ENCODE measurements around the gene POLG. TPM values are rescaled to one million over a fixed set of nuclear protein-coding genes. Genes with fewer than 3 reads are reported as not detected.

Gene POLG
- total and polyA plus RNA-seq, 7 donors: 32.6 to 64.5 (median 52.7) TPM

DNA sequence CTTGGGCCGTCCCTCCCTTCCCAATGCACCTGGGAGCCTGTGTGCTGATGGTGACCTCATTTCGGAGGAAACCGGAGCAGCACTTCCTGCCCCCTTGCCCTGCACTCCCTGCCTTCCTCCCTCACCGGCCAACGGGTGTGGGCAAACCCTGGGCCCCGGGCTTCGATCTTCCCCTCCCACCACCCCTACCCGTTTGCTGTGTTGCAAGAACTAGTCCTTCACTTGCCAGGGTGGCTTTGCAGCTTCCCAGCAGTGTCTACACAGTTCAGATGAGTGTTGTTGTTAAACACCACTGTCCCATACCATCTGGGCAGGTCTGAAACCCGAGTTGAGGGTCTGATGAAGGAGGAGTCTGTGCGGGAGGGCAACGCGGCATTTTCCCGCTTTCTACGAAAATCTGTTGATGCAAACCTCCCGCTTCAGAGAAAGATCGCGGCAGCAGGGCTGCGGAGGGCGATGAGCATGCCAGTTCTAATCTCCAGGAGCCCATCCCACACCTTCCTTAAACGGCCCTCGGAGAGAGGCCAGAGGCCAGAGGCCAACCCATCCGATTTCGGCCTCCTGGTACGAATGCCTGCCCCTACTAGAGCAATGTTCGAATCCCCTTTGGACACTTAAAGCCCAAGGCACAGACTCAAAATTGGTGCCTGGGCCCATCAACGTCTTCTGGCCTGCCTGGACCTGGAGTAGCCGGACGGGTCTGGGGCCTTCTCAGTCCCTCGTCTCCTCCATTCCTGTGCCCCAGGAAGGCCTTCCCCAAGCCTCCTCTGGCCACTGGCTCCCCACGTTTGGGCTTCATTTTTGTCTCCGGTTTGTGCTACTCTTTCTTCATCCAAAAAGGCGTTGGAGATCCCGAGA lies 35.7 kb upstream of the POLG start:
- TF ChIP-seq, protein P1, sequence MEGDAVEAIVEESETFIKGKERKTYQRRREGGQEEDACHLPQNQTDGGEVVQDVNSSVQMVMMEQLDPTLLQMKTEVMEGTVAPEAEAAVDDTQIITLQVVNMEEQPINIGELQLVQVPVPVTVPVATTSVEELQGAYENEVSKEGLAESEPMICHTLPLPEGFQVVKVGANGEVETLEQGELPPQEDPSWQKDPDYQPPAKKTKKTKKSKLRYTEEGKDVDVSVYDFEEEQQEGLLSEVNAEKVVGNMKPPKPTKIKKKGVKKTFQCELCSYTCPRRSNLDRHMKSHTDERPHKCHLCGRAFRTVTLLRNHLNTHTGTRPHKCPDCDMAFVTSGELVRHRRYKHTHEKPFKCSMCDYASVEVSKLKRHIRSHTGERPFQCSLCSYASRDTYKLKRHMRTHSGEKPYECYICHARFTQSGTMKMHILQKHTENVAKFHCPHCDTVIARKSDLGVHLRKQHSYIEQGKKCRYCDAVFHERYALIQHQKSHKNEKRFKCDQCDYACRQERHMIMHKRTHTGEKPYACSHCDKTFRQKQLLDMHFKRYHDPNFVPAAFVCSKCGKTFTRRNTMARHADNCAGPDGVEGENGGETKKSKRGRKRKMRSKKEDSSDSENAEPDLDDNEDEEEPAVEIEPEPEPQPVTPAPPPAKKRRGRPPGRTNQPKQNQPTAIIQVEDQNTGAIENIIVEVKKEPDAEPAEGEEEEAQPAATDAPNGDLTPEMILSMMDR (IDR thresholded peaks at IDR 0.05): no peak
- 10 to 11% (median 10%) methylated on average over 33 of the region's 33 CpGs for WGBS, 3 donors
- Histone ChIP-seq H3K36me3 (ENCODE audit: insufficient read depth in 1 of 2, low read depth in 1 of 2) (no peaks in the 10 kb centered on the region), H3K4me3 (no peak overlapping the region), H3K27me3 (ENCODE audit: insufficient read depth in 3 of 3, low read length in 2 of 3) (peaks cover 0 to 100% (median 46%) of the 10 kb centered on the region in 3 donors), H3K4me1 (peaks cover 2% of the 10 kb centered on the region), H3K9me3 (no peaks in the 10 kb centered on the region), H3K27ac (no peak overlapping the region)
- ATAC-seq: no peak
- DNase-seq: no peak
- intact Hi-C loops (cut with DNase I): no loop called here

DNA sequence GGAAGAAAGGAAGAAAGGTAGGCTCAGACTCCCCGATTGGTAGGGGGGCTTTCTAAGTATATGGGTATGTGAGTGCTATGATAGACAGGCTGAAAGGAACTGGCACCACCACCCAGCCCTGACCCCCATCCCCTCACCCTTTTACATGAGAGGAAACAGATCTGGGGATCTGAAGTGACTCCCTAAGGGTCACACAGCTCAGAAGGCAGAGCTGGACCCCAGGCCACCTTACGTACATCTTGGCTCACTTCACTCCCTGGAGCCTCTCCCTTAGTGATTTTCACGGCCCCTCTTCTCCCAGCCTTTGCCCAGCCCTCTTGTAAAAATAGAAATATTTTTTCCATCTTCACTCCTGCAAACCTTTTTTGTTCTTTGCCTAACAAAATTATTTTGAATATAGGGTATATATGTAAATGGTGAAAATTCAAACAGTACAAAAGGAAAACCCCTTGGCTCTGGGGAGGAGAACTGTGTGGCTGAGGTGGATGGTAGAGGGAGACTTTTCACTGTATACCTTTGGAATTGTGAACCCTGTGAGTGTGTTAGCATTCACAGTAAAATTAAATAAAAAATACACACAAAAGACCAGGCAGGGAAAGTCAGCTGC lies 34.8 kb upstream of the POLG start:
- 15 to 20% (median 17%) methylated on average over 3 of the region's 3 CpGs for WGBS, 3 donors
- H3K27ac ChIP-seq: no peak overlapping the region
- peaks cover 2% of the 10 kb centered on the region for H3K4me1 ChIP-seq
- no peaks in the 10 kb centered on the region for H3K9me3 ChIP-seq
- no peak overlapping the region for H3K4me3 ChIP-seq
- intact Hi-C loops (cut with DNase I): no loop called here
- ATAC-seq: no peak
- TF ChIP-seq, protein P1 (IDR thresholded peaks at IDR 0.05): no peak
- peaks cover 0 to 100% (median 51%) of the 10 kb centered on the region in 3 donors for H3K27me3 ChIP-seq (ENCODE audit: insufficient read depth in 3 of 3, low read length in 2 of 3)
- DNase-seq: no peak
- no peaks in the 10 kb centered on the region for H3K36me3 ChIP-seq (ENCODE audit: insufficient read depth in 1 of 2, low read depth in 1 of 2)

DNA sequence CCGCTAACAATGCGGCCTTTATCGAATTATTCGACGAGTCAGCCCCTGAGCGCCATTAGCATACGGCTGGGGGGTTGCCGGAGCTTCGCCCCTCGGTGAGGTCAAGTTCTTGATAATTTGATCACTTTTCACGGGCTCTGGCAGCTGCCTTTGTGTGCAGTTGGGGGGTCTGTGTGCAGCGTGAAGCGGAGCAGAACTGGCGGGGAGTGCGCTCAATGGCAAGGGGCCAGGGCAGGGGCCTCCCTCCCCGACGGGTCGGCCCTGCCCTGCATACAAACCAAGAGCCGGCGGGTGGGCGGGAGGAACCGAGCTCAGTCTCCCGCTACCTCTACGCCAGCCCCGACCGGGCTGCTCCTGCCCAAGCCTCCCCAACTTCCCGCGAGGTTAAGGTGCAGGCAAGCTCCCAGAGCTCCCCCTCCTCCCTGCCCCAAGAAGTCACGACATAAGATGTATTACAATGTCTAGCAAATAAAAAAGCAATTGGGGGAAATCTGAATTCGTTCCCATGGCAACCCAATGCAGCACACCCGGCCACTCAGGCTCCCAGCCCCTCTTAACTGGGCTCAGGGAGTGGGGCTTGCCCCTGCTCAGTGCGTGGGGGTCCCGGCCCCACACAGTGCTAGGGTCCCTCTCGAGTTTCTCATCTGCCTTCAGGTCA lies 34.1 kb upstream of the POLG start:
- H3K27ac ChIP-seq: no peak overlapping the region
- ATAC-seq (no peak), DNase-seq (no peak)
- H3K4me3 ChIP-seq: no peak overlapping the region
- WGBS, 3 donors: 1 to 2% (median 1%) methylated on average over 34 of the region's 34 CpGs
- peaks cover 0 to 100% (median 51%) of the 10 kb centered on the region in 3 donors for H3K27me3 ChIP-seq (ENCODE audit: insufficient read depth in 3 of 3, low read length in 2 of 3)
- TF ChIP-seq, protein P1 (IDR thresholded peaks at IDR 0.05): no peak
- H3K36me3 ChIP-seq (ENCODE audit: insufficient read depth in 1 of 2, low read depth in 1 of 2): no peaks in the 10 kb centered on the region
- H3K9me3 ChIP-seq: no peaks in the 10 kb centered on the region
- intact Hi-C loops (cut with DNase I): no loop called here
- H3K4me1 ChIP-seq: peaks cover 2% of the 10 kb centered on the region

DNA sequence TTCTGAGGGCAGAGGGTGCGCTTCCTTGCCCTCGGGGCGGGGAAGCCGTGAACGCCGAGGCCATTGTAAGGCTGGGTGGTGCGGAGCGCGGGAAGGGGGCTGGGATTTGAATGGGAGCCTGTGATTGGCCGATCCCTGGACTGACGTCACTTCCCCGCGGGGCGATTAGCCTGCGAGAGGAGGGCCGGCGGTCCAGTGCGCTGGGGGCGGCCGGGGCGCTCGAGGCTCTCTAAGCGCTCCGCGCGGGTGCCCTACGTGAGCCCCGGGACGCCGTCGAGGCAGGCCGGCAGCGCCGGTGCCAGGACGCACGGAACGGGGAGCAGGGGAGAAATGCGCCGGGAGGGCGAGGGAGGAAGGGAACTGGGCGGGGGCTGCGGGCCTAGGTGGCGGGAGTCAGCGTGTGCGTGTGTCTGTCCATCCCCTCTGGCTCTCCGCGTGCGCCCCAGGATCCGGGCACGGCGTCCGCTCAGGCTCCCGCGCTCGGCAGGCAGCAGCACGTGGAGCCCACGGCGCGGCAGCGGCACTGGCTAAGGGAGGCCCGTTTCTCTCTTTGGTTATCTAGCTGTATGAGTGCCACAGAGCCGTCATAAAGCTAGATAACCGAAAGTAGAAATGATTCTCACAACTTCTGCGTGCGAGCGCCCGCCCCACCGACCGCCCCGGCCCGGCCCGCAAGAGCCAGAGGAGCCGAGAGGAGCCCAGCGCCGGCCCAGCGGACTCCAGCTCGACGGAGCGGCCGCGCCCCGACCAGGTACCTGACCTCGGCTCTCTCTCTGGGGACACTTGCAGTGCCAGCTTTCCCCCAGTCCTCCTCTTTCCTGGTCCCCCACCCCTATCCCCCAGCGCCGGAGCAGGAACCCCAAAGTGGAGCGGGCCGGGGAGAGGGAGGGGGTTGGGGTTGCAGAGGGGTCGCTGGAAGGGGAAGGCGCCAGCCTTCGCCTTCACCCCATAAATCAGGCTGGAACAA lies 33.1 kb upstream of the POLG start:
- H3K9me3 ChIP-seq: no peaks in the 10 kb centered on the region
- 1 to 2% (median 2%) methylated on average over 75 to 90 of the region's 90 CpGs for WGBS, 3 donors
- H3K4me1 ChIP-seq: peaks cover 2% of the 10 kb centered on the region
- no peaks in the 10 kb centered on the region for H3K36me3 ChIP-seq (ENCODE audit: insufficient read depth in 1 of 2, low read depth in 1 of 2)
- H3K27me3 ChIP-seq (ENCODE audit: insufficient read depth in 3 of 3, low read length in 2 of 3): peaks cover 0 to 100% (median 57%) of the 10 kb centered on the region in 3 donors
- H3K27ac ChIP-seq: no peak overlapping the region
- ATAC-seq: peak in 1 of 4 donors; percentile 44
- no peak for DNase-seq
- H3K4me3 ChIP-seq: peak overlapping the region; percentile 42
- intact Hi-C loops (cut with DNase I): no loop called here
- TF ChIP-seq, protein P1 (IDR thresholded peaks at IDR 0.05): no peak
